NCI-H2196 treated with DMSO at 0.1 percent for 48 hours (cell line): ENCODE measurements around the gene OAF.
"Not testable (repeated sequence)": the region's sequence is repeated elsewhere in the genome, so short reads cannot be mapped to it uniquely, and the experiment has no call there.

Experiments
- DNase-seq: peaks from one replicate; lab custom pipeline; 2025; ENCODE audit not compliant: unreplicated experiment; lab: John Stamatoyannopoulos, UW

OAF gene

GRCh38 chr11:120239713-120240640 lies 29.1 kb downstream of the OAF start, which contains the start of gene POU2F3:
TSS of gene POU2F3 (plus strand) at chr11:120240140. CDS start at chr11:120240344, 204 bp downstream.
- DNase-seq: no peak

- no peak for DNase-seq
Measured at GRCh38 chr11:120240866-120241265, 30.0 kb downstream of the OAF start.

- DNase-seq: no peak
Measured at GRCh38 chr11:120241277-120241676, 30.4 kb downstream of the OAF start.

DNA sequence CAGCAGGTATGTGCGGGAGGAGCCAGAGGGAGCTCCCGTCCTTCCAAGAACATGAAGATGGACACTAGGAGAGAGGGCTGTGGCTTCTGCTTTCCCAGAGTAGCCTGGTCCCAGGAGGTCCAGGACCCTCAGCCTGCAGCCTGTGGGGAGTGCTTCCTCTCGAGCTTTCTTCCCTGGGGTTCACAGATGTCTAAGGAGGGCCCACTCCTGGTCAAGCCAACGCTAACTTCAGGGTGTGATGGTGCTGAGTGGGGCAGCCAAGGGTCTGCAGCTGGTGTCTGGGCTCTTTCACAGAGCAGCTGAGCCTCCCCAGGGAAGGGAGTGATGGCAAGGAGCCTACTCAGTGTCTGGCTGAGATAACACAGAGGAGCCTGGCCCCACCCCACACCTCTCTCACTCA lies 32.4 kb downstream of the OAF start:
- no peak for DNase-seq

DNA sequence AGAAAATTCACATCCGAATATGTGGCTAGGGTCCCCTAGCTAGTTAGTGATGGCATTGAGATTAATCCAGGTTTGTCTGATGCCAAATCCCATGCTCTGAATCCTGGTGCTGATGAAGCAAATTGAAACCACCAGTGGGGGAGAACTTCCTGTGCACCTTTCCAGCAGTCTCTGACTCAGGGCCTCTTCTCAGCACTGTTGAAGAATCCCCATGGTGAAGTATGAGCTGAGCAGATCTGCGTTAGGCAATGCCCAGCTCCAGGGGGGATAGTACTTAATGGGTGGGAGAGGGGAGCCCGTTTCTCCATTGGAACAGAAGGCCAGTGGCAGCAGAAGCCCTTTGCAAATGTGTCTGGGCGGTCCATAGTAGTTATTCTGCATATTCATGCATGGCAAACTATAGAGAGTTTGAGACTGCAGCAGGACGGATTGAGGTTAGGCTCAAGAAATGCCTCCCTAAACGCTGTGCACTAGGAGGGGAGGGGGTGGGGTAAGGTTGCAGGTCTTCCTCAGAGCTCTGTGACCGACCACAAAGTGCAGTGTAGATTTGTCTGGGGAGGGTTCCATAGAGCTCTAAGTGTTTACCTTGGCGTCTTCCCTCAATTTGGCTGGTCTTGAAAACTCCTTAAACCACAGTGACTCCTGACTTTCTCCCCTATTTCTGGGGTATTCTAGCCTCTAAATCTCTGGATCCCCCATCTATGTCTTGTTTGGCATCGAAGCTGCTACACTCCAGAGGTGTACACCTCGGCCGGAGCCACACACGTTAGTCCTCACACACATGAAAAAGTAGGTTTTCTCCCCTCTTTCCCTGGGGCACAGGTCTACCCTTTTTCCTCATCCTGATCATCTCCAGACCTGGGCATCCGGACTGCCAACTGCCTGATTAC lies 33.9 kb downstream of the OAF start:
- no peak for DNase-seq

DNA sequence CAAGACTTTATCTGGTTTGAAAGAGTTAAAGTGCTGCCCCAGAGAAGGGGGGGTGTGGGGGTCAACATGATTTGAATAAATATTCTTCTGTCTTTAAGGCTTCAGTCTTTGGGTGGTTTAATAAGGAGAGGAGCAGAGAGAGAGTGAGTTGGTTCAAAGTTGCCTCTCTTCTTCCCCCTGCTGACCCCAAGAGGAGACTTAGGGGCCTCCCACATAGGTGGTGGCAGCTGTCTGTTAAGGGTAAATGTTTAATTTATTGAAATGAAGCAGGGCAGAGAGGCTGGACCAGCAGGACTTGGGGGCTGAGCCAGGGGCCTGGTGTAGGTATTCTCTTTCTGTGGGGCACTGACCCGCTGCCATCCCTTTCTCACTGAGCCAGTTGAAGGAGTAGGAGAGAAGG lies 34.6 kb downstream of the OAF start:
- DNase-seq: no peak

- no peak for DNase-seq
Measured at GRCh38 chr11:120248551-120249278, 37.9 kb downstream of the OAF start.

DNA sequence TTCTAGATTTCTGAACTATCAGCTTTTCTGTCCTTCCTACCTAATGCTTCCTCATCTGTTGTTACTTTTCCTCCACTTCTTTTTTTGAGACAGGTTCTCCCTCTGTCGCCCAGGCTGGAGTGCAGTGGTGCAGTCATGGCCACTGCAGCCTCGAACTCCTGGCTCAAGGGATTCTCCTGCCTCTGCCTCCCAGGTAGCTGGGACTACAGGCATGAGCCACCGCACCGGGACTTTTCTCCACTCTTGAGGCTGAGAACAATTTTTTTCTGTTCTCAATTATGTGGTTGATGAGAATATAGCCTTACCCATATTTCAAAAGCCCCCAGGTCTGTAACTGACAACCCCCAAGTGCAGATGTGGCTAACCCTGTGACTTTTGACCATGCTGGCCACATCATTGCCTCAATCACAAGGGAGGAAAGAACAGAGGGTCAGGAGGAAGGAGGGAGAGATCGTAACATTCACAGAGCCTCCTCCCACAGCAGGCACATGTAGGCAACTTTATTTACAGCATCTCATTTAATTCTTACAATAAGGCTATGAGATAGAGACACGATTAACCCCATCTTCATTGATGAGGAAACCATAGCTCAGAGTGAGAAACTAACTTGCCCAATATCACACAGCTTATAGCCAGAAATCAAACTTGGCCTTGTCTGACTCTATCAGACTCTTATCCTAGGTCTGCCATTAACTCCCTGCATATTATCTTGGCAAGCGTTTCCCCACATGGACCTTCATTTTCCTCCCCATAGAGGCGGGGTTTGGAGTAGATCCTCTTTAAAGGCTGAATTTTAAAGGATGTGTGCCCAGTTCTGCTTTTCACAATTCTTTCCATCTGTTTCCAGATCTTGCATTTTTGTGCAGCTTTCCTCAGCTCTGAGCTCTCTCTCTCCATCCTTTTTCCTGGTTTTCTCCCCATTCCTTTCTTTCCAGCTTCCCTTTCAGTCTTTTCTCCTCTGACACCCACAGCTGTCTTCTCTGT lies 38.7 kb downstream of the OAF start:
- DNase-seq: no peak

- DNase-seq: not testable (repeated sequence)
Measured at GRCh38 chr11:120253377-120253776, 42.5 kb downstream of the OAF start.

- no peak for DNase-seq
Measured at GRCh38 chr11:120254788-120255518, 44.1 kb downstream of the OAF start.

DNA sequence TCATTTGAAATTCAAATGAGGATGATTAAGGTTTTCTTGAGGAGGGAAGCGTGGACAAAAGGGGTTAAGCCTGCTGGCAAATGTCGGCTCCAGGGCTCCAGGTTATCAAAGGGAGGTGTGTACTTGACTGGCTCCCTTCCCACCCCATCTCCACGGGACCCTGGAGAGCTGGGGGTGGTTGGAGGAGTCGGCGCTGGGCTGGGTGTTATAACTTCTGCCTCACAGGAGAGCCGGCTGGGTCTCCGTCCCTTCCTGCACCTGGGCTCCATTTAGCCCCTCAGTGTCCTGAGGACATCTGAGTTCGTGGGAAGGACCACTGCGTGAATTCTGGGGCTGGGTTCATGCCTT lies 44.7 kb downstream of the OAF start:
- no peak for DNase-seq

DNA sequence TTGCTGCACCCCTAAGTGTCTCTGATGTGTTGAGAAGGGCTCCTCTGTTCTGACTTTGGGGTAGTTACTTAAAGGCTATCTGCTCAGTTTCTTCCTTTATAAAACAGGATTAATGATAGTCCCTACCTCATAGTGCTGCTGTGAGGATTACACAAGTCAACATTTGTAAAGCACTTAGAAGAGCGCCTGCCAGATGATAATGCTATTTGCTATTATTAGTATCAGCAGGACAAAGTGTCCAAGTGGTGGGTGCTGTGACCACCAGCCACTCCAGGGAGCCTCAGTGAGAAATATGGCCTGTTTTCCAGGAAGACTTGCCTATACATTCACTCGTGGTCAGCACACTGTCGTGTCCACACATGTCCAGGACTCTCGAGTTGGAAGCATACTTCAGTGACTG lies 45.3 kb downstream of the OAF start:
- DNase-seq: no peak

- DNase-seq: no peak
Measured at GRCh38 chr11:120256779-120257178, 45.9 kb downstream of the OAF start.

- DNase-seq: no peak
Measured at GRCh38 chr11:120257346-120257745, 46.5 kb downstream of the OAF start.

GRCh38 chr11:120258661-120259060 lies 47.8 kb downstream of the OAF start:
- no peak for DNase-seq

DNA sequence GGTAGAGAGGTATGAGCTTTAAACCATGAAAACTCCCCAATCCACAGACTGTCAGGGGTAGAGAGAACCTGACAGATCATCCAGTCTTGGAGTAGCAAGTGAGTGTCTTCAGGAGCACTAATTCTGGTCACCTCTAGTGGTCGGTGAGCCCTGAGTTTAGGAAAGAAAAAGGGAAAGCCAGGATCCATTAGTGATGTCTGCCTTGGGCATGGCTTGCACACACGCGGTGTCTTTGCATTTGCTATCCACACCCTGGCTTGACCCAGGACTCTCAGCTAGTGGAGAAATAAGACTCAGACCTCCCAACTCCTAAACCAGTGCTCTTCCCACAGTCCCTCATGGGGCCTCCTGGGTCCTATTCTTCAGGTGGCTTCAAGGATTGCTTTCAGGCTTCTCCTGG lies 48.4 kb downstream of the OAF start:
- no peak for DNase-seq

DNA sequence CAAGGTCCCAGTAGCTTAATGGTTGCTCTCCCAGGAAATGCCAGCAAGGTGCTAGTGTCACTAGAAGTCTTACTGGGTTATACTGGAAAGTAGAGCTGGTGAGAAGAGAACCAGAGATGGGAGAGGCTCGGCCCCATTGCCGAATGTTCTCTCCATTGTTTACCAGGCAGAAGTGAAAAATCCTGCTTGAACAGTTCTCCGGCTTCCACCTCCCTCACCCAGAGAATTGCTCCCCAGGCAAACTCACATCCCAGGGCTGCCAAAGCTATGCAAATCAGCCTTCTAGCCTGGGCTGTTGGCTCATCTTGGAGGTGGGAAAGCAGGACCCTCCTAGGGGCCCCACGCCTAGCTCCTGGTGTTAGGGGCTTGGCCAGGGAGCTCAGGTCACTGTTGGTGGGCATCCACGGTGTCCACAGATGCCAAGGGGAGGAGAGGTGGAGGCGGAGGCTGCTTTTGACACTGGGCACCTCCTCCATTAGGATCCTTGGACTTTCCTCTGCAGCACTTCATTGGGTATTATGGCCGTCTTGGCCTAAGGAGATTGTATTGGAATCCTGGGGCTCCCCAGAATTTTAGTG lies 49.2 kb downstream of the OAF start:
- no peak for DNase-seq

DNA sequence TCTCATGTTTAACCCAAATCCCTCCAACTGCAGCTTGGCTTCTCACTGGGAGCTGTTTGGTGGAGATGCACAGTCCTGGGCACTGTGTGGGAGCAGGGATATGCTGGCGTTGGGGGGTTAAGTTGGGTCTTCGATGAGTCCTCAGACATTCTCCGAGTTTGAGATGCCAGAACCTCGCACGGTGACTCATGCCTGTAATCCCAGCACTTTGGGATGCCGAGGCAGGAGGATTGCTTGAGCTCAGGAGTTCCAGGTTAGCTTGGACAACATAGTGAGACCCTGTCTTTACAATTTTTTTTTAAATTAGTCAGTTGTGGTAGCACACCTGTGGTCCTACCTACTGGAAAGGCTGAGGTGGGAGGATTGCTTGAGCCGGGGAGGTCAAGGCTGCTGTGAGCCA lies 49.8 kb downstream of the OAF start:
- no peak for DNase-seq

- DNase-seq: no peak
Measured at GRCh38 chr11:120261321-120261720, 50.5 kb downstream of the OAF start.
